ENCODE data around the gene FIGNL1.

The FIGNL1 gene, protein sequence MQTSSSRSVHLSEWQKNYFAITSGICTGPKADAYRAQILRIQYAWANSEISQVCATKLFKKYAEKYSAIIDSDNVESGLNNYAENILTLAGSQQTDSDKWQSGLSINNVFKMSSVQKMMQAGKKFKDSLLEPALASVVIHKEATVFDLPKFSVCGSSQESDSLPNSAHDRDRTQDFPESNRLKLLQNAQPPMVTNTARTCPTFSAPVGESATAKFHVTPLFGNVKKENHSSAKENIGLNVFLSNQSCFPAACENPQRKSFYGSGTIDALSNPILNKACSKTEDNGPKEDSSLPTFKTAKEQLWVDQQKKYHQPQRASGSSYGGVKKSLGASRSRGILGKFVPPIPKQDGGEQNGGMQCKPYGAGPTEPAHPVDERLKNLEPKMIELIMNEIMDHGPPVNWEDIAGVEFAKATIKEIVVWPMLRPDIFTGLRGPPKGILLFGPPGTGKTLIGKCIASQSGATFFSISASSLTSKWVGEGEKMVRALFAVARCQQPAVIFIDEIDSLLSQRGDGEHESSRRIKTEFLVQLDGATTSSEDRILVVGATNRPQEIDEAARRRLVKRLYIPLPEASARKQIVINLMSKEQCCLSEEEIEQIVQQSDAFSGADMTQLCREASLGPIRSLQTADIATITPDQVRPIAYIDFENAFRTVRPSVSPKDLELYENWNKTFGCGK

GRCh38 chr7:50449881-50450589, at the start of gene FIGNL1:
Gene FIGNL1 (minus strand): TSS chr7:50450350. CDS start chr7:50447287, 3,063 bp downstream.
- peak; percentile 84 for DNase-seq

- DNase-seq: no peak
Observed at GRCh38 chr7:50499092-50499491, 48.9 kb upstream of the FIGNL1 start.

DNA sequence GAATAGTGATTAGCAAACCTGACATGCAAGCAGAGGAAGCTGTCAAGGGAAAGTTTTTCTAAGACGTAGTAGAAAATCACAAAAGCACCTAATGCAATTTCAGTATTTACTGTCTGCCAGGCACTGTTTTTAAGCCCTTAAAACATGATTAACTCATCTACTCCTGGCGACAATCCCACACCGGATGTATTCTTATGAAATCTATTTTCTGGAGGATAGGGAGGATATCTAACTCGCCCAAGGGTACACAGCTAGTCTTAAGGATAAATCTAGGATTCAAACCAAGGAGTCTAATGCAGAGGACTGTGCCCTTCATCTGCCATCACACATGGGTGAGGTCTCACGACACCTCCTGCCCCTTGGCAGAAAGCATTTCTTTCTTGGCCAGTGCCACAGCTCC, 47.8 kb upstream of the FIGNL1 start:
- DNase-seq: no peak

DNA sequence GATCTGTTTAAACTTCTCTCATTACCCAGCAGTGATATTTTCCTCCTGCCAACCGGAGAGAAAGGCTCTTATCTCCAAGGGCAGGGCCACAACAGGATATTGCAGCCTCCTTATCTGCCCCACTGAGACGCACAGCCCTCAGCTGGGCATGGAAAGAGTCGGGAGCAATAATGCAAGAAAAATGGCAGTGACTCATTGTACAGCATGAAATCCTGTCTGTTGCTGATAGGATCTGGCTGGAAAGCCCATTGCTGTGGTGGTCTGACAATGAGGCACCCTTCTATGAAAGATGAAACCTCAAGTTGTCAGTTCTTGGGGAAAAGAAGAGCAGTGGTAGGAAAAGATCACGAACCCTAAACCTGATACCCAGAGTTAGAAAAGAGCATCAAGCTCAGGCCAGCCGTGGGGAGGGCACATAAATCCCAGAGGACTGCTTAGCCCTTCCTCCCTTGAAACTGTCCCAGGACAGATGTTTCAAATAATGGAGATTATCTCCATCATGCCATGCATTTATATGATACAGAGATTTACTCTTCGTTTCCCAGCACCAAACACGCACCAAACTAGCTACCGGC, 47.0 kb upstream of the FIGNL1 start:
- no peak for DNase-seq

GRCh38 chr7:50496569-50496968, 46.4 kb upstream of the FIGNL1 start:
- DNase-seq: no peak

- DNase-seq: no peak
Observed at GRCh38 chr7:50495746-50496145, 45.6 kb upstream of the FIGNL1 start.

- no peak for DNase-seq
Observed at GRCh38 chr7:50492770-50493519, 42.8 kb upstream of the FIGNL1 start.

DNA sequence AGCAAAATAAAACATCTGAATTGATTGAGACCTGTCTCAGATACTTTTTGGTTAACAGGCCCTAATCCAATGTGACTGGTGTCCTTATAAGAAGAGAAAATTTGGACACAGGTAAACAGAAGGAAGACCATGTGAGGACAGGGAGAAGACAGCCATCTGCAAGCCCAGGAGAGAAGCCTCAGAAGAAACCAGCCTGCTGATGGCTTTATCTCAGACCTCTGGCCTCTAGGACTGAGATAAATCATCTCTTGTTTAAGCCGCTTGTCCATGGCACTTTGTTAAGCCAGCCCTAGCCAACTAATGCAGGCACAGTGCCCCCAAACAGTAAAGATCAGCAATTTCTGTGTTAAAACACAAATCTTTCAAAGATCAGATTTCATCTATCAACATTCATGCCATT, 41.8 kb upstream of the FIGNL1 start:
- no peak for DNase-seq

GRCh38 chr7:50491209-50491608, 41.1 kb upstream of the FIGNL1 start:
- no peak for DNase-seq

- no peak for DNase-seq
Observed at GRCh38 chr7:50488379-50488778, 38.2 kb upstream of the FIGNL1 start.

GRCh38 chr7:50486512-50486911, 36.4 kb upstream of the FIGNL1 start:
- no peak for DNase-seq

DNA sequence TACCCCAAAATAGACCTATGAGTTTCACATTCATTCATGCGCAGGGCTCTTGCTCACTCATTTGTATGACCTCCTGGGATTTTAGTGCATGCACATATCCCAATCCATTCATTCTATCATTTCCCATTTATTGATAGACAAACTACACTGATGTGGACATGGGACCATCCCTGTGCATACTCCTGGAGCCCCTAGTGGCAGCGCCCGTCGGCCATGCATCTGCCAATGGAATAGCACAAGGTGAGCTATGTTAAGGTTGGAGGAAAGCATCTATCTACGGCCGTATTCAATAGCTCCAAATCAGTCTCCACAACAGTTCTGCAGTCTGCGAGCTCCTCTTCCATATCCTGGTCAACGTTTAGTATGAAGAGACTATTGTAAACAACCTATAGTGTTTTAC, 31.7 kb upstream of the FIGNL1 start:
- no peak for DNase-seq

DNA sequence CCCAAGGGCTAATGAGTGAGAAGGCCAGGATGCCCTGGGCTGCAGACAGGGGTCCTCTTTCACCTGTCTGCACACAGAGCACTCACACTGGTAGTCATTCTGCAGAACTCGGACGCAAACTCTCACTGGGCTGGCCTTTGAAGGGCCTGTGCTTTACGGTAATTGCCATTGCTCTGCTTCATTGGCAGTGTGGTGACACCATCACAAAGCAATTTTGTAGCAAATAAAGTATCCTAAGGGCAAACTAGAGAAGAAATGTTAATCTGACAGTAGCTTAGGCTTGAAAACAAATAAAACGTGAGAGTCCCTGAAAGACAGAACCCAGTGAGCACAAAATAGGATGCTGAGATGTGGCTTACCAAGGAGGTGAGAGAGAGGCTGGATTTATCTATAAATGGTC, 30.6 kb upstream of the FIGNL1 start:
- DNase-seq: no peak

GRCh38 chr7:50479743-50480517, 29.8 kb upstream of the FIGNL1 start:
- DNase-seq: no peak

DNA sequence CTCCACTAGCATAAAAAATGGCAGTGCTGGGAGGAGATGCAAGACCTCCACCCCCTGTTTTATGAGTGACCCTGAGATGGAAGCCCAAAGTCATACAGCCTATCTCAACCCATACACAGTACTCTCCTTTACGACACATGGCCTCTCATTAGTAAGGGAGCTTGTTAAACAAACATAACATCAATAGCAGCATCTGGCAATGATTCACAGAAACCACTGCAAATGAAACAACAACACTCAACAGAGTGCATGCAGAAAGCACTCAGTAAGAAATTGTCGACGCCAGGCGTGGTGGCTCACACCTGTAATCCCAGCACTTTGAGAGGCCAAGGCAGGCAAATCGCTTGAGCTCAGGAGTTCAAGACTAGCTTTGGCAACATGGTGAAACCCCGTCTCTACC, 27.5 kb upstream of the FIGNL1 start:
- DNase-seq: no peak

DNA sequence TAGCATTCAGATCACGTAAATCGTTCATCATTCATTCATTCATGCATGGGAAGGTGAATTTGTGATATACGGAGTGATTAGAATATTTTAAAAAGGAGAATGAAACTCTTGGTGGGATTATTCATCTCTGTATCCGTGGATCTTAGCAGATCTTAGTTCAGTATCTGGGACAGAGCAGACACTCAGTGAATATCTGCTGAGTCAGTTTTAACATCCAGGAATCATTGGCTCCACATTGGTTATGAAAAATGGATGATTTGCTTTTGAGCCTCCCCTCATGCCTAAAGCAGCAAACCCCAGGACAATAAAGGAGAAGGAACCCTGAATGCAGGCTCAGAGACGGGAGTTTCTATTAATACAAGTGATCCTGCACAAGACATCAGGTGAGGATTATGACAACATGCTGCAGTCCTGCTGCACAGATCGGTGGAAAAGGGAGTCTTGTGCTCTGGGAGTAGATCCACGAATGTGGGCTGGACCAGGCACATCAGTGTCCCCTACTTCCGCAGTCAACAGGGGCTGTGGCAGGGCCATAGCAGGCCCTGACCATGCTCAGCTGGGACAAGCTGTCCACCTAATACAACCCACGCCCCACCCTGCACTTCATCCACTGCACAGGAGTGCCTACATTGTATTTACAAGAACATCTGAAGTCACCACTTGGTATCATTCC, 26.9 kb upstream of the FIGNL1 start:
- no peak for DNase-seq

DNA sequence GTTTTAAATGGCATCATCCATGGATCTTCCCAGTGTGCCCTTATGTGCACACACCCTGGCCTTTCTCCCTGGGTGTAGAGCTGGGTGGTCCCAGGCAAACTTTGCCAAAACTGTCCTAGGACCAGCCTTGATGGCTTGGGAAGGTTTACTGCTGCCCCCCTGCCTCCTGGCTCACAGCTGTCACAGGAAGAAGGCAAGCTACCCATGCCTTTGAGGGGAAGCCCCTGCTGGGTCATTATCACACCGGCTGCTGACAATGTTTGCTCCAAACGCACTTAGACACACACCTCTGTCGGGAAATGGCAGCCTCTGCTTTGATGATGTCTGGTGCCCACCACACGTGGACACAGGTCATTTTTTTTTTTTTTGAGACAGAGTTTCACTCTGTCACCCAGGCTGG, 25.2 kb upstream of the FIGNL1 start:
- no peak for DNase-seq

- DNase-seq: no peak
Observed at GRCh38 chr7:50474382-50475160, 24.4 kb upstream of the FIGNL1 start.

- DNase-seq: no peak
Observed at GRCh38 chr7:50473531-50473930, 23.4 kb upstream of the FIGNL1 start.

GRCh38 chr7:50472427-50472826, 22.3 kb upstream of the FIGNL1 start:
- DNase-seq: no peak
